ENCODE results near the gene HES7.

- no peak for TF ChIP-seq CTCF (IDR thresholded peaks at IDR 0.05)
- TF ChIP-seq POLR2AphosphoS5 (IDR thresholded peaks at IDR 0.05), result no peak
- TF ChIP-seq POLR2A (IDR thresholded peaks at IDR 0.05), result no peak
- no peak for TF ChIP-seq EP300 (IDR thresholded peaks at IDR 0.05)
Measured at GRCh38 chr17:8123695-8124349, at the start of gene HES7.

Data from sigmoid colon (tissue), 4 donors.